GM19372 (cell line): ENCODE data around the gene SREK1.
"Not testable (repeated sequence)": the region's sequence is repeated elsewhere in the genome, so short reads cannot be mapped to it uniquely, and the experiment has no call there.

Source experiments
- ATAC-seq: cut with Tn5 transposase; IDR thresholded peaks from one replicate; pipeline ENCODE4 v1.9.1; 2021; ENCODE audit warnings: mild to moderate bottlenecking, low read depth, moderate library complexity; ENCODE audit not compliant: unreplicated experiment

Gene SREK1

GRCh38 chr5:66213533-66213932 is 69.4 kb downstream of the SREK1 start:
- ATAC-seq, result no peak

GRCh38 chr5:66222455-66222854 is 78.4 kb downstream of the SREK1 start:
- no peak for ATAC-seq

- ATAC-seq, result not testable (repeated sequence)
These were observed 78.8 kb downstream of the SREK1 start for GRCh38 chr5:66222896-66223295.

- ATAC-seq, result no peak
These were observed 79.5 kb downstream of the SREK1 start for GRCh38 chr5:66223637-66224036.

GRCh38 chr5:66224274-66224673 is 80.2 kb downstream of the SREK1 start:
- ATAC-seq, result no peak

GRCh38 chr5:66224773-66225553 is 80.9 kb downstream of the SREK1 start:
- no peak for ATAC-seq

GRCh38 chr5:66230551-66230950 is 86.5 kb downstream of the SREK1 start:
- ATAC-seq, result no peak

GRCh38 chr5:66231508-66231907 is 87.4 kb downstream of the SREK1 start:
- no peak for ATAC-seq

GRCh38 chr5:66232275-66232674 is 88.2 kb downstream of the SREK1 start:
- ATAC-seq, result no peak

- ATAC-seq, result no peak
These were observed 88.8 kb downstream of the SREK1 start for GRCh38 chr5:66232706-66233445.
